Measurements from ENCODE around the gene SUCLG1.

Gene SUCLG1

GRCh38 chr2:84460670-84461069 is 1.6 kb upstream of the SUCLG1 start:
- no peak for DNase-seq

GRCh38 chr2:84459944-84460429 is 907 bp upstream of the SUCLG1 start:
- no peak for DNase-seq

- DNase-seq, result no peak
These were observed 496 bp downstream of the SUCLG1 start for GRCh38 chr2:84458551-84459017.

- DNase-seq, result no peak
These were observed 1.4 kb downstream of the SUCLG1 start for GRCh38 chr2:84457686-84458085.

GRCh38 chr2:84456156-84456555 is 2.9 kb downstream of the SUCLG1 start:
- DNase-seq, result no peak

GRCh38 chr2:84454581-84454980 is 4.5 kb downstream of the SUCLG1 start:
- no peak for DNase-seq

GRCh38 chr2:84452624-84453023 is 6.5 kb downstream of the SUCLG1 start:
- DNase-seq, result no peak

- DNase-seq, result no peak
These were observed 7.5 kb downstream of the SUCLG1 start for GRCh38 chr2:84451579-84451978.

GRCh38 chr2:84450288-84451227 is 8.5 kb downstream of the SUCLG1 start:
- DNase-seq, result no peak

- no peak for DNase-seq
These were observed 9.4 kb downstream of the SUCLG1 start for GRCh38 chr2:84449711-84450110.

- DNase-seq, result no peak
These were observed 10.0 kb downstream of the SUCLG1 start for GRCh38 chr2:84449055-84449454.

- DNase-seq, result no peak
These were observed 15.6 kb downstream of the SUCLG1 start for GRCh38 chr2:84443477-84443876.

GRCh38 chr2:84442888-84443287 is 16.2 kb downstream of the SUCLG1 start:
- DNase-seq, result no peak

- DNase-seq, result no peak
These were observed 17.6 kb downstream of the SUCLG1 start for GRCh38 chr2:84441505-84441904.

GRCh38 chr2:84441036-84441435 is 18.0 kb downstream of the SUCLG1 start:
- DNase-seq, result no peak

- no peak for DNase-seq
These were observed 23.6 kb downstream of the SUCLG1 start for GRCh38 chr2:84435345-84436025.

GRCh38 chr2:84429328-84429727 is 29.8 kb downstream of the SUCLG1 start:
- DNase-seq, result no peak

- DNase-seq, result no peak
These were observed 31.6 kb downstream of the SUCLG1 start for GRCh38 chr2:84427235-84428138.

- no peak for DNase-seq
These were observed 33.8 kb downstream of the SUCLG1 start for GRCh38 chr2:84425310-84425709.

- DNase-seq, result no peak
These were observed 34.9 kb downstream of the SUCLG1 start for GRCh38 chr2:84424152-84424551.

- DNase-seq, result no peak
These were observed 37.3 kb downstream of the SUCLG1 start for GRCh38 chr2:84421791-84422190.

- DNase-seq, result no peak
These were observed 37.9 kb downstream of the SUCLG1 start for GRCh38 chr2:84421197-84421596.

Data from SIG-M5 (cell line).